Gastroesophageal sphincter (tissue), 3 donors: Measurements from ENCODE around the gene L3MBTL4.

Experiments
- CTCF ChIP-seq, 4 experiments: fragments of 200-600 bp in 2 of 4; fragments of 450-650 bp in 2 of 4; sonication (generic) in 1 of 4; IDR thresholded peaks; one replicate each; pipeline ENCODE4 v1.5.1; 2017 to 2019; ENCODE audit warnings: antibody characterized with exemption in 4 of 4, mild to moderate bottlenecking in 2 of 4, moderate library complexity in 2 of 4
- EP300 ChIP-seq: sonication (generic); formaldehyde crosslinking; IDR thresholded peaks from one replicate; pipeline ENCODE4 v1.6.1; 2017; ENCODE audit warnings: antibody characterized with exemption, mild to moderate bottlenecking
- POLR2A ChIP-seq, 2 donors: fragments of 450-650 bp; IDR thresholded peaks; one replicate each; pipeline ENCODE4 v1.6.1; 2017; ENCODE audit warnings: antibody characterized with exemption in 2 of 2, mild to moderate bottlenecking in 2 of 2, moderate library complexity in 1 of 2
- POLR2AphosphoS5 ChIP-seq: sonication (generic); formaldehyde crosslinking; IDR thresholded peaks from one replicate; pipeline ENCODE4 v1.6.1; 2017; ENCODE audit warnings: antibody characterized with exemption

GRCh38 chr18:6161549-6161948 lies 253.2 kb downstream of the L3MBTL4 start:
- no peak for TF ChIP-seq POLR2A (IDR thresholded peaks at IDR 0.05)
- no peak for TF ChIP-seq POLR2AphosphoS5
- no peak for TF ChIP-seq CTCF (IDR thresholded peaks at IDR 0.05)
- TF ChIP-seq EP300: no peak
